GM12864 (cell line): ENCODE data around the gene ANTXR1.

Experiments
- DNase-seq: peaks from one replicate; pipeline ENCODE4 v3.0.0-alpha.2; 2011; ENCODE audit warnings: low read depth
- H3K4me3 ChIP-seq: 2 replicates; pipeline ENCODE4 v1.5.1; 2011; ENCODE audit warnings: mild to moderate bottlenecking, low read depth, low read length, control low read depth
- TF ChIP-seq, protein P1 (sequence below): IDR thresholded peaks from 2 replicates; pipeline ENCODE4 v1.5.1; 2011; ENCODE audit warnings: low read depth, mild to moderate bottlenecking, moderate library complexity, low read length, control low read depth, inconsistent platforms; ENCODE audit errors: missing control alignments

ANTXR1 gene

DNA sequence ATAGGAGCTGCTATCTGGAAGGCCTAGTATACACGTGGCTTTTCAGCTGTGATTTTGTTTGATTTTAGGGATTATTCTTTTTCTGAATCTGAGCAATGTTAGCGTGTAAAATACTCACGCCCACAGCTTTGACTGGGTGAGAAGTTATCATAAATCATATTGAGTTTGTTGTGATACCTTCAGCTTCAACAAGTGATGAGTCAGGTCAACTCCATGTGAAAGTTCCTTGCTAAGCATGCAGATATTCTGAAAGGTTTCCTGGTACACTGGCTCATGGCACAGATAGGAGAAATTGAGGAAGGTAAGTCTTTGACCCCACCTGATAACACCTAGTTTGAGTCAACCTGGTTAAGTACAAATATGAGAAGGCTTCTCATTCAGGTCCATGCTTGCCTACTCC, 38.7 kb upstream of the ANTXR1 start, which contains the start of gene GKN1:
Gene GKN1, plus strand, starts transcription at position 386 of the 400 bp plus-strand sequence. CDS start 42 bp downstream, outside the sequence.
- TF ChIP-seq, protein P1, sequence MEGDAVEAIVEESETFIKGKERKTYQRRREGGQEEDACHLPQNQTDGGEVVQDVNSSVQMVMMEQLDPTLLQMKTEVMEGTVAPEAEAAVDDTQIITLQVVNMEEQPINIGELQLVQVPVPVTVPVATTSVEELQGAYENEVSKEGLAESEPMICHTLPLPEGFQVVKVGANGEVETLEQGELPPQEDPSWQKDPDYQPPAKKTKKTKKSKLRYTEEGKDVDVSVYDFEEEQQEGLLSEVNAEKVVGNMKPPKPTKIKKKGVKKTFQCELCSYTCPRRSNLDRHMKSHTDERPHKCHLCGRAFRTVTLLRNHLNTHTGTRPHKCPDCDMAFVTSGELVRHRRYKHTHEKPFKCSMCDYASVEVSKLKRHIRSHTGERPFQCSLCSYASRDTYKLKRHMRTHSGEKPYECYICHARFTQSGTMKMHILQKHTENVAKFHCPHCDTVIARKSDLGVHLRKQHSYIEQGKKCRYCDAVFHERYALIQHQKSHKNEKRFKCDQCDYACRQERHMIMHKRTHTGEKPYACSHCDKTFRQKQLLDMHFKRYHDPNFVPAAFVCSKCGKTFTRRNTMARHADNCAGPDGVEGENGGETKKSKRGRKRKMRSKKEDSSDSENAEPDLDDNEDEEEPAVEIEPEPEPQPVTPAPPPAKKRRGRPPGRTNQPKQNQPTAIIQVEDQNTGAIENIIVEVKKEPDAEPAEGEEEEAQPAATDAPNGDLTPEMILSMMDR = no peak
- no peak within 1 kb of the TSS for H3K4me3 ChIP-seq
- DNase-seq = no peak

DNA sequence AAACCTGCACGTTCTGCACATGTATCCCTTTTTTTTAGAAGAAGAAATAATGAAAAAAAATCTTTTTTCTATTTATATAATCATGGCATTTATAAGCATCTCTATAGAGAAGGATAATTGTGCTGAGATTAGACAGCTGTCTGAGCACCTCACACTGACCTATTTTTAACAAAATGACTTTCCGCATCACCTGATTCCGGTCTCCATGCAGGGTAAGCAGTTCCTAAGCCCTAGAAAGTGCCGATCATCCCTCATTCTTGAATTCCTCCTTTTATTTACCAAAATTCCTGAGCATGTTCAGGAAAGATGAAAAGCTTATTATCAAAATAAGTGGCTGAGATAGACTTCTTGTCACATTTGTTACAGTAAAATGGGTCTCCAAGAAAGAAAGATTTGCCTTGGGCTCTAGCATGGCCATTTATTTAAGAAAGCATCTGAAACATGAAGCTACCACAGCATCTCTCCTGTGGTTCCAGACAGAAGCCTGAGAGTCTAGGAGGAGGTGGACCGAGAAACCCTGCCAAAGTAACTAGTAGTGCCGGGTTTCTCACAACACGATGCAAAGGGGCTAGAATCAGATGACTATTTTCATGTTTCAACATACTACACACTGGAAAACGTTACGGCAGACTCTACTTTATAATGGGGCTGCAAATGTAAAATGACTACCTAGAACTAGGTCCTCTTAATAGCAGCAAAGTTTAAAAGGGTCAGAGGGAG, 37.9 kb upstream of the ANTXR1 start:
- TF ChIP-seq, protein P1 = no peak
- no peak for DNase-seq
- H3K4me3 ChIP-seq = no peak overlapping the region

DNA sequence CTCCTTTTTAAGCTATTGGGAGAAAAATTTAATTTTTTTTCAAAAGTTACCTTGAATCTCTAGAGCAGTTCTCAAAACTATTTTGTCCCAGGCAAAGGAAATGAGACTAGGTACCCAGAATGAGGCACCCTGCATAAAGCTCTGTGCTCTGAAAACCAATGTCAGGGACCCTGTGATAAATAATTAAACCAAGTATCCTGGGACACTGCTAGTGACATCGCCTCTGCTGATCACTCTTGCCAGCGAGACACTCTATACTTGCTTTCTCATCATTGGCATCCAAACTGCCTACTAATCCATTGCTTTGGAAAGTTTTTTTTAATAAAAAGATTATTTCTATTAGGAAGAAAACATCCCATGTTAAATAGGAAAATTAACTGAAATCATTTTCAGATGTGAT, 37.1 kb upstream of the ANTXR1 start:
- H3K4me3 ChIP-seq = no peak overlapping the region
- DNase-seq = no peak
- TF ChIP-seq, protein P1 = no peak

DNA sequence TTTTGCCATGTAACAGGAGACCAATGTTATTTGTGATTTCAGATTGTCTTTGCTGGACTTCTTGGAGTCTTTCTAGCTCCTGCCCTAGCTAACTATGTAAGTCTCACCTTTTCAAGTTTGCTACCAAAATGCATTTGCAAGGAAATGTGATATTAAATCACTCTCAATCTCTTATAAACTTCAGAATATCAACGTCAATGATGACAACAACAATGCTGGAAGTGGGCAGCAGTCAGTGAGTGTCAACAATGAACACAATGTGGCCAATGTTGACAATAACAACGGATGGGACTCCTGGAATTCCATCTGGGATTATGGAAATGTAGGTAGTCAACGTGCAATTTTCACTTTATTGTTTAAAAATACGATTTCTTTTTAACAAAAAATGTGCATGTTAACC, 35.5 kb upstream of the ANTXR1 start:
- TF ChIP-seq, protein P1 = no peak
- no peak overlapping the region for H3K4me3 ChIP-seq
- DNase-seq = no peak

DNA sequence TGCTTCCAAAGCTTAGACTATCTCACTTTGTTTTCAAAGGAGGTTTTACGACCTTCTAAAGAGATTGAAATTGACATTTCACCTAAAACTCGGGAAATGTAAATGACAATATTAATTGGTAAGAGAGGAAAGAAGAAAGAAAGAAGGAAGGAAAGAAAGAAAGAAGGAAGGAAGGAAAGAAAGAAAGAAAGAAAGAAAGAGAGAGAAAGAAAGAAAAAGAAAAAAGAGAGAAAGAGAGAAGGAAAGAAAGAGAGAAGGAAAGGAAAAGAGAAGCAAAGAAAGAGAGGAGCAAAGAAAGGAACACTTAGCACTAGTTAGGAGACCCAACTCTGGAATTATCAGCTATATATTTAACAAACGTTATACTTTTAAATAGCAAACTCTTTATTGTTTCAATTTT, 34.9 kb upstream of the ANTXR1 start:
- TF ChIP-seq, protein P1 = no peak
- no peak for DNase-seq
- no peak overlapping the region for H3K4me3 ChIP-seq

DNA sequence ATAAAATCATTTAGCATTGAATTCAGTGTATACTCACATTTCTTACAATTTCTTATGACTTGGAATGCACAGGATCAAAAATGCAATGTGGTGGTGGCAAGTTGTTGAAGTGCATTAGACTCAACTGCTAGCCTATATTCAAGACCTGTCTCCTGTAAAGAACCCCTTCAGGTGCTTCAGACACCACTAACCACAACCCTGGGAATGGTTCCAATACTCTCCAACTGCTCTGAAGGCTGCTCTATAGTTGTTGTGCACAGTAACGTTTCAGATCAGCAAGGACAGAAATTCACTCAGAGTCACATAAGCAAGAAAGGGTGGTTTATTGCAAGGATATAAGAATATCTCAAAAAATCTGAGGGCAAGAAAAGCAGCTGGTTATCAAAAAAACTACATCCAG, 32.0 kb upstream of the ANTXR1 start:
- DNase-seq = no peak
- TF ChIP-seq, protein P1 = no peak
- H3K4me3 ChIP-seq = no peak overlapping the region

DNA sequence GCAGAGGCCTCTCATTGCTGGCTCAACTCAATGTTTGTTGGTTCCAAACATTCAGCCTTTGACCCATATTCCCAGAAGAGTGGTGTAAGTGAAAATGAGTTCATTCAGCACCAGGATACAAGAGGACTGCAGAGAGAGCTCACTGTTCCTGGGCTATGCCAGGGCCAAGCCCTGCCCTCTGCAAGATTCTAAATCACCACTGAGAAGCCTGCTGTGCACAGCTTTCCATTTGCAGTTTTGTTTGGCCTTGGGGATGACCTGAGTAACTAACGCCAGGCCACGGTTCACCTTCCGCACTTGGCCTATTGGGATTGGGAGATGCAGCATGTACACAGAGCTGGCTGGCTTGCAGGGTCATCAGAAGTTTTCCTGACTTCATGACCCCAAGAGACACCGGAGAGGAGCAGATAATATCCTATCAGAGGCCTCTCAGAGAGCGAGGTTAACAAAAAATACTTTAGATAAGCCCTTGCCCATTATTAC, 25.9 kb upstream of the ANTXR1 start:
- H3K4me3 ChIP-seq = no peak overlapping the region
- TF ChIP-seq, protein P1 = no peak
- DNase-seq = no peak
